Peyer's patch (tissue), 4 donors: ENCODE measurements around the gene CYS1.

Experiments used
- CTCF ChIP-seq, 6 experiments: fragments of 450-650 bp in 4 of 6; fragments of 200-600 bp in 2 of 6; sonication (generic) in 1 of 6; IDR thresholded peaks; one replicate each; pipeline ENCODE4 v1.5.1; 2017 to 2019; ENCODE audit warnings: antibody characterized with exemption in 6 of 6, mild to moderate bottlenecking in 3 of 6, moderate library complexity in 1 of 6
- POLR2A ChIP-seq, 2 donors: fragments of 450-650 bp; IDR thresholded peaks; one replicate each; pipeline ENCODE4 v1.5.1; 2017; ENCODE audit warnings: antibody characterized with exemption in 2 of 2, mild to moderate bottlenecking in 2 of 2, moderate library complexity in 2 of 2

GRCh38 chr2:10124538-10125045, 44.4 kb upstream of the CYS1 start:
- TF ChIP-seq CTCF (IDR thresholded peaks at IDR 0.05): peak; percentile 43 to 88 (median 79)
- TF ChIP-seq POLR2A (IDR thresholded peaks at IDR 0.05): no peak
